Smooth muscle cell (in vitro differentiated cells): ENCODE results near the gene MLF1. TPM values are rescaled to one million over a fixed set of nuclear protein-coding genes. Genes with fewer than 3 reads are reported as not detected.

Experiments used
- DNase-seq: peaks from one replicate; lab custom pipeline; 2025; ENCODE audit not compliant: unreplicated experiment; lab: John Stamatoyannopoulos, UW
- H2AFZ ChIP-seq: fragments of 200-600 bp; sonication (generic); 2 replicates; pipeline ENCODE4 v1.6.0; 2016; ENCODE audit warnings: antibody characterized with exemption, low read depth, mild to moderate bottlenecking
- H3F3A ChIP-seq: fragments of 200-600 bp; sonication (generic); 2 replicates; pipeline ENCODE4 v1.6.0; 2017; ENCODE audit warnings: antibody characterized with exemption, low read depth
- H3K27ac ChIP-seq: fragments of 200-600 bp; sonication (generic); 2 replicates; pipeline ENCODE4 v1.5.1; 2016; ENCODE audit warnings: low read depth, mild to moderate bottlenecking
- H3K27me3 ChIP-seq: fragments of 200-600 bp; sonication (generic); 2 replicates; pipeline ENCODE4 v1.6.1; 2016; ENCODE audit warnings: low read depth, mild to moderate bottlenecking
- H3K36me3 ChIP-seq: fragments of 200-600 bp; sonication (generic); 2 replicates; pipeline ENCODE4 v1.5.1; 2016; ENCODE audit warnings: low read depth
- H3K4me1 ChIP-seq: fragments of 200-600 bp; sonication (generic); 2 replicates; pipeline ENCODE4 v1.5.1; 2016; ENCODE audit warnings: low read depth
- H3K4me2 ChIP-seq: fragments of 200-600 bp; sonication (generic); 2 replicates; pipeline ENCODE4 v1.6.0; 2016; ENCODE audit warnings: mild to moderate bottlenecking
- H3K4me3 ChIP-seq: fragments of 200-600 bp; sonication (generic); 2 replicates; pipeline ENCODE4 v1.5.1; 2016; ENCODE audit warnings: mild to moderate bottlenecking
- H3K79me2 ChIP-seq: fragments of 200-600 bp; sonication (generic); 2 replicates; pipeline ENCODE4 v1.6.0; 2016; ENCODE audit warnings: low read depth, mild to moderate bottlenecking
- H3K9ac ChIP-seq: fragments of 200-600 bp; sonication (generic); 2 replicates; pipeline ENCODE4 v1.6.0; 2016; ENCODE audit warnings: low read depth
- H3K9me3 ChIP-seq: fragments of 200-600 bp; sonication (generic); replicated peaks from 2 replicates; pipeline ENCODE4 v1.5.1; 2016; ENCODE audit warnings: low read depth
- H4K20me1 ChIP-seq: fragments of 200-600 bp; sonication (generic); 2 replicates; pipeline ENCODE4 v1.6.0; 2016; ENCODE audit warnings: low read depth
- CTCF ChIP-seq: fragments of 200-600 bp; sonication (generic); IDR thresholded peaks from 2 replicates; pipeline ENCODE4 v1.5.1; 2017; ENCODE audit warnings: borderline replicate concordance, mild to moderate bottlenecking, antibody characterized with exemption; ENCODE audit not compliant: insufficient read depth, poor library complexity, severe bottlenecking
- WGBS: methylation state at CpG from one replicate; pipeline ENCODE4 v1.1.7; 2016; ENCODE audit warnings: low lambda C conversion rate; 5-methylcytosine and 5-hydroxymethylcytosine counted together
- polyA plus RNA-seq: library from polyadenylated mRNA; unstranded; fragments of >200 nt; fragmentation: Nextera tagmentation; extraction: Ambion mirVana; gene quantifications from 2 replicates; pipeline ENCODE4 v1.2.1, GENCODE V29; 2016
- total RNA-seq: library from RNA; depleted of rRNA; stranded (reverse); fragments of >200 nt; gene quantifications from 2 replicates; pipeline ENCODE4 v1.2.3, GENCODE V29; 2014

The MLF1 gene
- total and polyA plus RNA-seq, 2 experiments from 2014 or later, result 24.3 to 28.5 TPM

- Histone ChIP-seq H3K9me3 (no peaks in the 10 kb centered on the region), H3K79me2 (no peaks in the 10 kb centered on the region), H3K9ac (no peak overlapping the region), H3K27ac (no peak overlapping the region), H2AFZ (no peak overlapping the region), H3K4me1 (no peaks in the 10 kb centered on the region), H3F3A (no peaks in the 10 kb centered on the region), H4K20me1 (no peaks in the 10 kb centered on the region), H3K27me3 (no peaks in the 10 kb centered on the region), H3K4me2 (no peak overlapping the region), H3K4me3 (no peak overlapping the region), H3K36me3 (no peaks in the 10 kb centered on the region)
- 91% methylated on average over 4 of the region's 4 CpGs for WGBS
- no peak for TF ChIP-seq CTCF
- no peak for DNase-seq
Measured at GRCh38 chr3:158559504-158559903, 11.5 kb upstream of the MLF1 start.

- no peaks in the 10 kb centered on the region for H3K4me1 ChIP-seq
- H3F3A ChIP-seq, result no peaks in the 10 kb centered on the region
- no peaks in the 10 kb centered on the region for H3K9me3 ChIP-seq
- no peak overlapping the region for H3K4me3 ChIP-seq
- H3K27ac ChIP-seq, result no peak overlapping the region
- no peaks in the 10 kb centered on the region for H3K36me3 ChIP-seq
- 100% methylated on average over 1 of the region's 1 CpG for WGBS
- no peak overlapping the region for H2AFZ ChIP-seq
- DNase-seq, result no peak
- no peaks in the 10 kb centered on the region for H3K27me3 ChIP-seq
- no peak overlapping the region for H3K4me2 ChIP-seq
- no peak for TF ChIP-seq CTCF
- no peak overlapping the region for H3K9ac ChIP-seq
- no peaks in the 10 kb centered on the region for H4K20me1 ChIP-seq
- no peaks in the 10 kb centered on the region for H3K79me2 ChIP-seq
Measured at GRCh38 chr3:158560979-158561378, 10.0 kb upstream of the MLF1 start.

- 93% methylated on average over 5 of the region's 5 CpGs for WGBS
- no peaks in the 10 kb centered on the region for H4K20me1 ChIP-seq
- no peak for DNase-seq
- H3K4me3 ChIP-seq, result no peak overlapping the region
- no peaks in the 10 kb centered on the region for H3K79me2 ChIP-seq
- no peaks in the 10 kb centered on the region for H3K9me3 ChIP-seq
- no peaks in the 10 kb centered on the region for H3K4me1 ChIP-seq
- H2AFZ ChIP-seq, result no peak overlapping the region
- H3K27me3 ChIP-seq, result no peaks in the 10 kb centered on the region
- H3K9ac ChIP-seq, result no peak overlapping the region
- no peak overlapping the region for H3K27ac ChIP-seq
- H3F3A ChIP-seq, result no peaks in the 10 kb centered on the region
- TF ChIP-seq CTCF, result no peak
- H3K36me3 ChIP-seq, result no peaks in the 10 kb centered on the region
- no peak overlapping the region for H3K4me2 ChIP-seq
Measured at GRCh38 chr3:158562674-158563073, 8.3 kb upstream of the MLF1 start.

DNA sequence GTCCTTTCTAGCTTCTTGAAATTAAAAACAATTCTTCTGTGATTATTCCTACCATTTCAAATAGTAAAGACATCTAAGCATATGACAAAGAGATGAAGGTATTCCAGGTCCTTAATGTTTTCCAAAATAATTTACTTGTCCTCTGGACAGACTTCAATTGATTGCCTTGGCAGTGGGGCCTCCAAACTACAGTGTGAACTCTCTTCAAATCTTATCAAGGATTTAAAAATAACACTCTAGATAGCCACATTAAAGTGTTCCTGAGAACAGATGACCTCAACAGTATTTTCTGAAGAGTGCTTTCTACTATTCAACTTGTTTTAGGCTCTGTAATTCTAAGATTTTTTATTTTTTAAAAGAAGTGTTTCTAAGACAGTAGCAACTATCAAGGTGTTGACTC lies 7.9 kb upstream of the MLF1 start:
- no peaks in the 10 kb centered on the region for H3K4me1 ChIP-seq
- no peak for DNase-seq
- no peaks in the 10 kb centered on the region for H3K9me3 ChIP-seq
- H2AFZ ChIP-seq, result no peak overlapping the region
- no peak for TF ChIP-seq CTCF
- H3F3A ChIP-seq, result no peaks in the 10 kb centered on the region
- H3K27ac ChIP-seq, result no peak overlapping the region
- H3K36me3 ChIP-seq, result no peaks in the 10 kb centered on the region
- no peaks in the 10 kb centered on the region for H3K27me3 ChIP-seq
- H3K4me3 ChIP-seq, result no peak overlapping the region
- no peaks in the 10 kb centered on the region for H4K20me1 ChIP-seq
- H3K4me2 ChIP-seq, result no peak overlapping the region
- no peaks in the 10 kb centered on the region for H3K79me2 ChIP-seq
- H3K9ac ChIP-seq, result no peak overlapping the region
